NCI-H1417 (cell line): ENCODE results near the gene AP2A2.
"Not testable (repeated sequence)": the region's sequence is repeated elsewhere in the genome, so short reads cannot be mapped to it uniquely, and the experiment has no call there.

Experiments
- DNase-seq, 3 experiments: peaks; one replicate each; lab custom pipeline; 2025; lab: John Stamatoyannopoulos, UW

AP2A2 gene

DNA sequence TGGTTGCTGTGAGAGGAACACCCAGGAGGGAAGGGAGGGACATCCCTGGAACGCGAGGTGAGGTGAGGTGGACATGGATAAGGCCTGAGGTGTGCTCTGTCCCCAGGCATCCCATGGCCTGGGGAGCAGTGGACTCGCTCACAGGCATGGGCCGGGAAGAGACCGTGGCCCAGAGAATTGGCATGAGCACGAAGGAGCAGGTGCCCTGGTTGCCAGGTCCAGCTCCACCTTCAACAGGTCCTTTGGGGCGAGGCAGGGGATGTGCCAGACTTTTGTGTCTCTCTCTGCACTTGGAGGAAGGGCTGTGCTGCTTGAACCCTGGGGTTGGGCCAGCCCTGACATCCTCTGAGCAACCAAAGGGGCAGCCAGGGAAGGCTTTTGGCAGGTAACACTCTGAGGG, 89.4 kb downstream of the AP2A2 start:
- DNase-seq: no peak

DNA sequence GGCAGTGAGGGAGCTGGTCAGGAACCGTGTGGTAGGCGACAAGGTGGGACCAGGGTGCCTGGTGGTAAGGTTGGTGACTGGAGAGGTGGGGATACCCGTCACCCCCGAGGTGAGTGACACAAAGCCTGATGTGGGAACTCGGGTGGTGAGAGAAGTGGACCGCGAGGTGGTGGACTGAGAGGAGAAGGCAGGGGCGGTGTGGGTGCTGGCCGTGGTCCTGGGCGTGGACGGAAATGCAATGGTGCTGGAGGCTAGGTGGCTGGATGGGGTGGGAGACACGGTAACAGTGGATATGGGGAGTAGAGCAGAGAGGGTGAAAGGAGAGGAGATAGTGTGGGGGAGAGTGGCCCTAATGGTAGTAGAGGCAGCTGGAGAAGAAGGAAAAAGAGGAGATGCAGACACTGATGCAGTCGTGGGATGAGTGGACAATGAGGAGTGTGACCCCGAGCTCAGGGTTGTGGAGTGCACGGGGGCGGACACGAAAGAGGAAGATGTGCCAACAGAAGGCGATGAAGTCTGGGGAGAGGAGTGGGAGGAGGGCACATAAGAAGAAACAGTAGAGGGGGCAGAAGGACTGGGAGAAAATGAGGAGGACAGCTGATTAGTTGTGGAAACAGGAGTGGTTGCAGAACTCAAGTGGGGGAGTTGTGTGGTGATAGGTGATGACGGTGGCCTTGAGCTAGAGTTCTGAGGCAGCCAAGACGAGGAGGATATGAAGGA, 90.3 kb downstream of the AP2A2 start:
- no peak for DNase-seq

GRCh38 chr11:1016610-1017126, 91.0 kb downstream of the AP2A2 start:
- not testable (repeated sequence) for DNase-seq

- no peak for DNase-seq
Observed at GRCh38 chr11:1017269-1018005, 91.8 kb downstream of the AP2A2 start.

GRCh38 chr11:1018091-1018490, 92.4 kb downstream of the AP2A2 start:
- DNase-seq: no peak

GRCh38 chr11:1019321-1019910, 93.7 kb downstream of the AP2A2 start:
- DNase-seq: no peak

GRCh38 chr11:1020211-1020905, 94.7 kb downstream of the AP2A2 start:
- no peak for DNase-seq

- no peak for DNase-seq
Observed at GRCh38 chr11:1022411-1022810, 96.7 kb downstream of the AP2A2 start.

- no peak for DNase-seq
Observed at GRCh38 chr11:1022908-1023810, 97.5 kb downstream of the AP2A2 start.

DNA sequence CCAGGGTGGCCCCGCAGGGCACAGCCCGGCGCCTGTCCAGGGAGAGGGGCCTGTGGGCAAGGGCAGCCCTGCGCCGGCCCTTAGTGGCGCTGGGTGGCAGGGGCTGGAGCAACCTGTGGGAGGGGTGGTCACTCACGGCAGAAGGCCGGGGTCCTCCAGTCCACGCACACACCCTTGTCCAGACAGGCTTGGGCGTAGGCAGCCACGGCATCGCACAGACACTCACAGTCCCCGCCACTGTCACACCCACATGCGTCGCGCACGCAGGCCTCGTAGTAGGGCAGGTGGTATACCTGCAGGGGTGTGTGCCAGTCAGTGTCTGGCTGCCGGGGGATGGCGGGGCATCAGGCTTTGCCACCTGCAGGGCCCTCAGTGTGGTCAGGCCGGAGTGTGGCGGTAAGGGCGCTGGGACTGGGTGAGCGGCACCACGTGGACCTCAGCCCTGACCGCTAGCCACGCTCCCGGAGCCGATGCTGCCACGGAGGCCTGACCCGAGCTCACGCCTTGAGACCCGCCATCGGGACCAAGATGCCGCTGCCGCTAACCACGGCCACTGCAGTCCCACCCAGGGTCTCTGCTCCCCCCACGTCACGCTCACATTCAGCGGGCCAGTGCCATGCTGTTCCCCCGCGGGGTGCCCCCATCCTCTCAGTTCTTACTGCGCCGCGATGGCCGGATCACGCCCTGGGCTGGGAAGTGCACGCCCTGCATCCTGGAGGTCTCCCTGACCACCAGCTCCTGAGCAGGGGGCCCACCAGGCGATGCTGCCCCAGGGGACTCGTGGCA, 98.3 kb downstream of the AP2A2 start:
- no peak for DNase-seq

GRCh38 chr11:1024597-1025409, 99.1 kb downstream of the AP2A2 start:
- no peak for DNase-seq

- no peak for DNase-seq
Observed at GRCh38 chr11:1025410-1026162, 99.9 kb downstream of the AP2A2 start.

DNA sequence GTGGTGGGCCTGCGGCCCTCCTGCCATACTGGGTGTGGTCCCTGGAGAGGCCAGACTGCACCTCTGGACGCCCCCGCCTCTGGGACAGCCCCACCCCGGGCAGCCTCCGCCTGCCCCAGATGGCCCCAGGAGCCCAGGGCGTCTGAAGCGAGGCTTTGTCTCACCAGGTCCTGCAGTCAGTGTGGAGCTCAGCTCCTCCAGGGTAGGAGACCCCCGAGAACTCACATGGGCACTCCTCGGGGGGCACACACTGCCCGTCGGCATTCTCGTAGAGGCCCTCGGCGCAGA, 100.4 kb downstream of the AP2A2 start:
- no peak for DNase-seq

GRCh38 chr11:1026641-1027482, 101.2 kb downstream of the AP2A2 start:
- no peak for DNase-seq

GRCh38 chr11:1027483-1028290, 102.0 kb downstream of the AP2A2 start:
- no peak for DNase-seq

DNA sequence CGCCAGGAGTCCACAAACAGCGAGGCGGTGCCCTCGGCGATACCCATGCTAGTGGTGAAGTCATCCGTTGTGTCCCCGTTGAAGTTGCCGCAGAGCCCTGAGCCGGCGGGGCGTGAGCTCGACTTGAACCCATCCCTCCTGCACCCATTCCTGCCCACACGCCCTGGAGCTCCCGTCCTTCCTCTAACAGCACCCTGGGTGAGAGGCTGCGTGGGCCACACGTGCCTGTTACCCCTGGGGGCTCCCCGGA, 102.5 kb downstream of the AP2A2 start:
- DNase-seq: no peak

- DNase-seq: no peak
Observed at GRCh38 chr11:1028616-1029015, 102.9 kb downstream of the AP2A2 start.

DNA sequence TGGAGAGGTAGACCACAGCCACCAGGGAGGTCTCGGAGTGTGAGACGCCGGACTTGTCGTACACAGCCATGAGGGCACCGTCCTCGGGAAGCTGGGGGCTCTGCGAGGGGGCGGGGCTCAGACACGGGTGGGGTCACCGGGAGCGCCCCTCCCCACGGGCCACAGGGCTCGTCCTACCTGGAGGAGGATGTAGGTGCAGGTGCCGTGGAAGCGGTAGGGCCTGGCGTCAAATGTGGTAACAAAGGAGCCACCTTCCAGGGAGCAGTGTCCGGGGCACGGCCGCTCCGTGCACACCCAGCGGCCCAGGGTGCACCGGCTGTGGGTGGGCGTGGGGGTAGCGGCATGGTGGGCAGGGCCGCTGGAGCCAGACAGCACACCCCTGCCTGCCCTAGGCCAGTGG, 103.4 kb downstream of the AP2A2 start:
- DNase-seq: no peak
